Neuronal stem cell (in vitro differentiated cells): ENCODE measurements around the gene SPRING1.

ENCODE experiments used
- DNase-seq: peaks from one replicate; pipeline ENCODE4 v3.0.0-alpha.2; 2013; ENCODE audit warnings: low spot score
- H2AFZ ChIP-seq: one replicate; pipeline ENCODE4 v1.6.1; 2013; ENCODE audit warnings: mild to moderate bottlenecking, low read length, inconsistent platforms
- H2AK5ac ChIP-seq: 2 replicates; pipeline ENCODE4 v1.6.1; 2013; ENCODE audit warnings: low read depth, mild to moderate bottlenecking, inconsistent platforms, low read length, moderate library complexity, mixed read lengths
- H2BK120ac ChIP-seq: 2 replicates; pipeline ENCODE4 v1.6.1; 2013; ENCODE audit warnings: low read depth, mild to moderate bottlenecking, inconsistent platforms, low read length, moderate library complexity, mixed read lengths
- H2BK12ac ChIP-seq: one replicate; pipeline ENCODE4 v1.6.1; 2013; ENCODE audit warnings: low read length, inconsistent platforms
- H2BK15ac ChIP-seq: 2 replicates; pipeline ENCODE4 v1.6.1; 2013; ENCODE audit warnings: mild to moderate bottlenecking, low read length, inconsistent platforms, mixed read lengths
- H2BK5ac ChIP-seq: one replicate; pipeline ENCODE4 v1.6.1; 2013; ENCODE audit warnings: inconsistent platforms, mild to moderate bottlenecking, low read length, moderate library complexity
- H3K14ac ChIP-seq: one replicate; pipeline ENCODE4 v1.6.1; 2013; ENCODE audit warnings: low read length, inconsistent platforms
- H3K18ac ChIP-seq: 2 replicates; pipeline ENCODE4 v1.6.1; 2013; ENCODE audit warnings: low read length, inconsistent platforms
- H3K23ac ChIP-seq: 2 replicates; pipeline ENCODE4 v1.6.1; 2013; ENCODE audit warnings: low read depth, mild to moderate bottlenecking, mixed read lengths, low read length, inconsistent platforms; ENCODE audit not compliant: poor library complexity
- H3K27ac ChIP-seq: replicated peaks from 3 replicates; pipeline ENCODE4 v1.5.1; 2013; ENCODE audit warnings: low read length, inconsistent platforms
- H3K27me3 ChIP-seq, 3 experiments: 2 replicates each; pipeline ENCODE4 v1.6.1; 2013; ENCODE audit warnings: low read length in 3 of 3, mild to moderate bottlenecking in 2 of 3, inconsistent platforms in 1 of 3, low read depth in 1 of 3, mixed read lengths in 1 of 3, moderate library complexity in 1 of 3; ENCODE audit not compliant: control insufficient read depth in 3 of 3, insufficient read depth in 3 of 3
- H3K36me3 ChIP-seq, 2 donors: replicated peaks in 1 of 2; 2 replicates each; pipeline ENCODE4 v1.6.1; 2013; ENCODE audit warnings: low read length in 2 of 2; ENCODE audit not compliant: control insufficient read depth in 2 of 2, insufficient read depth in 2 of 2
- H3K4ac ChIP-seq: 2 replicates; pipeline ENCODE4 v1.6.1; 2013; ENCODE audit warnings: inconsistent platforms, mild to moderate bottlenecking, low read length, moderate library complexity
- H3K4me1 ChIP-seq, 2 donors: 1 replicate in 1 of 2; 2 replicates in 1 of 2; pipeline ENCODE4 v1.6.1; 2013; ENCODE audit warnings: low read length in 2 of 2, low read depth in 1 of 2; ENCODE audit not compliant: control insufficient read depth in 2 of 2, insufficient read depth in 1 of 2
- H3K4me2 ChIP-seq: one replicate; pipeline ENCODE4 v1.6.1; 2013; ENCODE audit warnings: mild to moderate bottlenecking, low read length, inconsistent platforms; ENCODE audit not compliant: insufficient read depth, poor library complexity, severe bottlenecking
- H3K4me3 ChIP-seq, 2 donors: 2 replicates each; pipeline ENCODE4 v1.5.1; 2013; ENCODE audit warnings: low read length in 2 of 2, mild to moderate bottlenecking in 2 of 2, inconsistent platforms in 1 of 2, moderate library complexity in 1 of 2
- H3K79me1 ChIP-seq: one replicate; pipeline ENCODE4 v1.6.1; 2013; ENCODE audit warnings: low read depth, mild to moderate bottlenecking, inconsistent platforms, low read length, moderate library complexity
- H3K9ac ChIP-seq: one replicate; pipeline ENCODE4 v1.6.1; 2013; ENCODE audit warnings: mild to moderate bottlenecking, low read depth, low read length, inconsistent platforms; ENCODE audit not compliant: poor library complexity
- H3K9me3 ChIP-seq, 2 donors: replicated peaks in 1 of 2; 2 replicates each; pipeline versions ENCODE3 to v1.6.1; 2013; ENCODE audit warnings: low read length in 2 of 2, mild to moderate bottlenecking in 2 of 2, inconsistent platforms in 1 of 2, low read depth in 1 of 2, mixed read lengths in 1 of 2, moderate library complexity in 1 of 2; ENCODE audit not compliant: control insufficient read depth in 2 of 2, insufficient read depth in 1 of 2
- H4K8ac ChIP-seq: one replicate; pipeline ENCODE4 v1.6.1; 2013; ENCODE audit warnings: low read depth, mild to moderate bottlenecking, inconsistent platforms, low read length, moderate library complexity
- H4K91ac ChIP-seq: one replicate; pipeline ENCODE4 v1.6.1; 2013; ENCODE audit warnings: low read length, low read depth, mild to moderate bottlenecking, inconsistent platforms; ENCODE audit not compliant: poor library complexity
- WGBS, 2 donors: extraction: QIAGEN DNeasy Blood & Tissue Kit; methylation state at CpG; one replicate each; pipeline ENCODE4 v1.1.7; 2013; ENCODE audit warnings: missing lambda C conversion rate in 2 of 2, mixed read lengths in 1 of 2; ENCODE audit not compliant: insufficient read length in 2 of 2, insufficient replicate concordance in 1 of 2; ENCODE audit errors: extremely low coverage in 2 of 2; 5-methylcytosine and 5-hydroxymethylcytosine counted together

The SPRING1 gene

DNA sequence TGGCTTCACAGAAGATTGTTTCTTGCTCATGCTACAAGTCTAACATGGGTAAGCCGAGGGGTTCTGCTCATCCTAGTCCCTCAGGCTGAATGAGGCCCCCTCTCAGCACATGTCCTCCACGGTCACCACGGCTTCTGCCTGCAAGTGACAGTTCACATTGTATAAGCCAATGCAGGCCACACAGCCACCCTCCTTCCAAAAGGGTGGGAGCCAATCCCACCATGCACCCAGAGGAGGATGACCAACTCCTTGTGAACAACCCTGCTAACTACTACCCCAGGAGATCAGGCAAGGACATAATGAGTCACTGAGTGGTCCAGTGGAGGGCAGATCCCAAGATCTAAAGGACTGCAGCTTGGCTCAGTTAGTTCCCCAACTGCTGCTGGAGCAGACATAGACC, 6.1 kb downstream of the SPRING1 start:
- no peak overlapping the region for H3K27ac ChIP-seq
- H3K9ac ChIP-seq = no peak overlapping the region
- no peak overlapping the region for H2AFZ ChIP-seq
- H2AK5ac ChIP-seq = no peak overlapping the region
- WGBS, 2 donors = no CpG with 5 or more reads among the region's 3 CpGs
- no peak for DNase-seq
- peaks cover 0 to 18% of the 10 kb centered on the region in 2 donors for H3K4me1 ChIP-seq
- H4K8ac ChIP-seq = no peak overlapping the region
- no peaks in the 10 kb centered on the region for H3K27me3 ChIP-seq
- H2BK15ac ChIP-seq = no peak overlapping the region
- no peaks in the 10 kb centered on the region for H3K9me3 ChIP-seq
- no peak overlapping the region for H4K91ac ChIP-seq
- no peak overlapping the region for H3K4me2 ChIP-seq
- H3K4me3 ChIP-seq = no peak overlapping the region
- no peak overlapping the region for H2BK5ac ChIP-seq
- H3K14ac ChIP-seq = no peak overlapping the region
- peaks cover 1% of the 10 kb centered on the region for H3K79me1 ChIP-seq
- H3K4ac ChIP-seq = no peak overlapping the region
- H2BK12ac ChIP-seq = no peak overlapping the region
- H3K23ac ChIP-seq = no peak overlapping the region
- no peak overlapping the region for H2BK120ac ChIP-seq
- no peak overlapping the region for H3K18ac ChIP-seq
- peaks cover 10 to 41% of the 10 kb centered on the region in 2 donors for H3K36me3 ChIP-seq

DNA sequence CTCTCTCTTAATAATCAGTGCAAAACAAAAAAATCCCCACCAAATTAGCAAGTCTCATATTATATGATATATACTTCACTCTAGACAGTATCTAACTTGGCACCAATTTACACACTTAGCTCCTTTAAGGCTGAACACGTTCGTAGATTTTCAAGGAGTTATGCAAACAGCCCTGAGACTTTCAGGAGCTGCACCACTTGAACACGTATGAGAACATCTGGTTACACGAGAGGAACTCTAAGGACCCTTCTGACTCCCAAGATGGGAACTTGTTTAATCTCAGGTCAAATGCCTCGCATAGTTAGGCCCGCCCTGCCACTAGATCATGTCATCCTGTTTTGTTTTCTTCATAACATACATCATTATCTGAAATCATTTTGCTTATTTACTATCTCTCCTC, 10.0 kb downstream of the SPRING1 start:
- Histone ChIP-seq H2BK120ac (no peak overlapping the region), H2BK15ac (no peak overlapping the region), H3K4me3 (no peak overlapping the region), H2BK12ac (no peak overlapping the region), H3K9ac (no peak overlapping the region), H3K27me3 (no peaks in the 10 kb centered on the region), H2AFZ (no peak overlapping the region), H3K14ac (no peak overlapping the region), H3K9me3 (no peaks in the 10 kb centered on the region), H3K4me1 (peaks cover under 1 to 19% of the 10 kb centered on the region in 2 donors), H3K18ac (no peak overlapping the region), H2AK5ac (no peak overlapping the region), H3K79me1 (peaks cover 1% of the 10 kb centered on the region), H3K36me3 (peaks cover 3 to 23% of the 10 kb centered on the region in 2 donors), H4K8ac (no peak overlapping the region), H3K27ac (no peak overlapping the region), H4K91ac (no peak overlapping the region), H2BK5ac (no peak overlapping the region), H3K23ac (no peak overlapping the region), H3K4me2 (no peak overlapping the region), H3K4ac (no peak overlapping the region)
- no peak for DNase-seq
- no CpG with 5 or more reads among the region's 6 CpGs for WGBS, 2 donors

DNA sequence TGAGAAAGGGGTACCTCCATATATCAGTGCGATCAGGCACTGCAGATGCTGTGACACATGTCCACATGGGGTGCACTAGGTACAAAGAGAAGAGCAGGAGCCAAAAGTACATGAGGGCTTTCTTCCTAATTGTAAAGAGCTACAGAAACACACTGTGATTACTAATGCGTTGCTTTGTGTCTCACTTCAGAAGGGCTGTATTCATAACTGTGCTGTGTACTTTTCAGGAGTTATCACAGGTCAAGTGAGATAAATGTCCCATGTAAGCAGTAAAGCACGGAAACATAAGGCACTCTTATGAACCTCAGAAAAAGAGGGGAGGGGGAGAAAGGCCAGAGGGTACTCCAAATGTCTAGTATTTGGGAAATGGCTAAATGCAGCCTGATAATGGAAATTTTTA, 10.6 kb downstream of the SPRING1 start:
- H3K79me1 ChIP-seq = peaks cover 1% of the 10 kb centered on the region
- no peak overlapping the region for H2AFZ ChIP-seq
- no peak for DNase-seq
- H3K4me2 ChIP-seq = no peak overlapping the region
- H3K4me3 ChIP-seq = no peak overlapping the region
- H3K14ac ChIP-seq = no peak overlapping the region
- no peak overlapping the region for H3K9ac ChIP-seq
- H4K91ac ChIP-seq = no peak overlapping the region
- peaks cover 2 to 19% of the 10 kb centered on the region in 2 donors for H3K4me1 ChIP-seq
- no CpG with 5 or more reads among the region's 3 CpGs for WGBS, 2 donors
- no peak overlapping the region for H2AK5ac ChIP-seq
- H3K18ac ChIP-seq = no peak overlapping the region
- H3K9me3 ChIP-seq = no peaks in the 10 kb centered on the region
- no peak overlapping the region for H2BK15ac ChIP-seq
- no peak overlapping the region for H3K4ac ChIP-seq
- H3K23ac ChIP-seq = no peak overlapping the region
- no peaks in the 10 kb centered on the region for H3K27me3 ChIP-seq
- peaks cover 4 to 25% of the 10 kb centered on the region in 2 donors for H3K36me3 ChIP-seq
- no peak overlapping the region for H4K8ac ChIP-seq
- H2BK120ac ChIP-seq = no peak overlapping the region
- no peak overlapping the region for H2BK12ac ChIP-seq
- H3K27ac ChIP-seq = no peak overlapping the region
- H2BK5ac ChIP-seq = no peak overlapping the region

DNA sequence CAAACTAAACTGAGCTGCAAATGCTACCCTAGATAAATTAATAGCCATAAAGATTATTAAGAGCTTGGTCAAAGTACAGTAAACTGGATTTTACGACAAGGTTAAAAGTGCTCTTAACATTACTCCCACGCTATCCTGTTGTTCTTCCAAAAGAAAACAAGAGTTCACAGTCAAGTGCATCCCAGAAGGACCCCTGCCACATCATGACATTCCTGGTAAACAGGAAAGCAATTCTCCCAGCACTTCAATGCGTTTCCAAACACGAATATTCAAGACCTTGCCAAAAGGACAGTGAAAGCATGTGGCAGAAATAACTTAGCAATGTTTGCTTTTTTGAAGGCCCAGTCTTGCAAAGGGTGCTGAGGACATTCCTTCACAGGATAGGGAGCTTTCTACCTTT, 11.2 kb downstream of the SPRING1 start:
- Histone ChIP-seq H3K9ac (no peak overlapping the region), H3K18ac (no peak overlapping the region), H4K8ac (no peak overlapping the region), H3K27ac (no peak overlapping the region), H2AFZ (no peak overlapping the region), H2BK15ac (no peak overlapping the region), H2BK5ac (no peak overlapping the region), H2AK5ac (no peak overlapping the region), H2BK120ac (no peak overlapping the region), H3K27me3 (no peaks in the 10 kb centered on the region), H3K4me1 (peaks cover 2 to 19% of the 10 kb centered on the region in 2 donors), H4K91ac (no peak overlapping the region), H3K79me1 (peaks cover 1% of the 10 kb centered on the region), H3K9me3 (no peaks in the 10 kb centered on the region), H3K23ac (no peak overlapping the region), H2BK12ac (no peak overlapping the region), H3K4me3 (no peak overlapping the region), H3K4me2 (no peak overlapping the region), H3K14ac (no peak overlapping the region), H3K36me3 (peaks cover 2 to 27% of the 10 kb centered on the region in 2 donors), H3K4ac (no peak overlapping the region)
- no peak for DNase-seq
- no CpG with 5 or more reads among the region's 4 CpGs for WGBS, 2 donors
